SK-N-MC (cell line): ENCODE measurements around the gene PDSS2.
"Not testable (repeated sequence)": the region's sequence is repeated elsewhere in the genome, so short reads cannot be mapped to it uniquely, and the experiment has no call there.

ENCODE experiments used
- DNase-seq: peaks from one replicate; pipeline ENCODE4 v3.0.0-alpha.2; 2011; ENCODE audit warnings: low read depth, low spot score
- H3K27ac ChIP-seq: fragments of 200-600 bp; sonication (generic); 2 replicates; pipeline ENCODE4 v1.5.1; 2016; ENCODE audit warnings: mixed run types
- H3K36me3 ChIP-seq: fragments of 200-600 bp; sonication (generic); 2 replicates; pipeline ENCODE4 v1.6.1; 2017; ENCODE audit warnings: antibody characterized with exemption, low read length, mixed read lengths; ENCODE audit not compliant: insufficient read depth
- H3K4me3 ChIP-seq: fragments of 200-600 bp; sonication (generic); 2 replicates; pipeline ENCODE4 v1.5.1; 2016
- H3K9ac ChIP-seq: fragments of 200-600 bp; sonication (generic); 2 replicates; pipeline ENCODE4 v1.8.0; 2017; ENCODE audit warnings: mixed run types, mixed read lengths; ENCODE audit not compliant: insufficient read length
- H3K9me3 ChIP-seq: fragments of 200-600 bp; sonication (generic); 2 replicates; pipeline ENCODE4 v1.6.1; 2017; ENCODE audit warnings: low read depth, mild to moderate bottlenecking, antibody characterized with exemption, low read length, moderate library complexity, mixed read lengths
- EZH2 ChIP-seq: fragments of 200-600 bp; sonication (generic); IDR thresholded peaks from one replicate; pipeline ENCODE4 v1.6.1; 2017; ENCODE audit warnings: antibody characterized with exemption
- FOXP2 ChIP-seq: optimal IDR thresholded peaks from 2 replicates; pipeline ENCODE3; 2011; ENCODE audit warnings: mild to moderate bottlenecking, moderate library complexity; ENCODE audit not compliant: insufficient read depth; ENCODE audit errors: extremely low read length, control extremely low read depth
- POLR2AphosphoS5 ChIP-seq: IDR thresholded peaks from 2 replicates; pipeline ENCODE4 v1.6.1; 2012; ENCODE audit warnings: mild to moderate bottlenecking, low read depth, low read length, borderline replicate concordance

PDSS2 gene

GRCh38 chr6:107198631-107199416 lies 260.5 kb downstream of the PDSS2 start:
- Histone ChIP-seq H3K9ac (no peak overlapping the region), H3K36me3 (no peaks in the 10 kb centered on the region), H3K27ac (no peak overlapping the region), H3K4me3 (no peak overlapping the region), H3K9me3 (no peaks in the 10 kb centered on the region)
- no peak for DNase-seq
- TF ChIP-seq FOXP2: no peak
- no peak for TF ChIP-seq EZH2
- no peak for TF ChIP-seq POLR2AphosphoS5

- no peak for DNase-seq
- Histone ChIP-seq H3K27ac (no peak overlapping the region), H3K9me3 (no peaks in the 10 kb centered on the region), H3K9ac (no peak overlapping the region), H3K36me3 (no peaks in the 10 kb centered on the region), H3K4me3 (no peak overlapping the region)
- TF ChIP-seq FOXP2 (no peak), POLR2AphosphoS5 (no peak)
Observed at GRCh38 chr6:107196152-107196551, 263.2 kb downstream of the PDSS2 start.

- H3K27ac ChIP-seq, H3K9ac ChIP-seq, H3K4me3 ChIP-seq, H3K9me3 ChIP-seq, H3K36me3 ChIP-seq, DNase-seq: not testable (repeated sequence)
Observed at GRCh38 chr6:107194723-107195122, 264.6 kb downstream of the PDSS2 start.

GRCh38 chr6:107192830-107193229 lies 266.5 kb downstream of the PDSS2 start:
- no peak overlapping the region for H3K4me3 ChIP-seq
- DNase-seq: no peak
- no peak for TF ChIP-seq POLR2AphosphoS5
- no peak for TF ChIP-seq FOXP2
- TF ChIP-seq EZH2: no peak
- no peak overlapping the region for H3K9ac ChIP-seq
- H3K9me3 ChIP-seq: no peaks in the 10 kb centered on the region
- no peak overlapping the region for H3K27ac ChIP-seq
- H3K36me3 ChIP-seq: no peaks in the 10 kb centered on the region

- Histone ChIP-seq H3K36me3 (no peaks in the 10 kb centered on the region), H3K4me3 (no peak overlapping the region), H3K9me3 (no peaks in the 10 kb centered on the region), H3K9ac (no peak overlapping the region), H3K27ac (no peak overlapping the region)
- no peak for DNase-seq
- TF ChIP-seq POLR2AphosphoS5 (no peak), FOXP2 (no peak), EZH2 (no peak)
Observed at GRCh38 chr6:107187630-107188029, 271.7 kb downstream of the PDSS2 start.

- Histone ChIP-seq H3K36me3 (no peaks in the 10 kb centered on the region), H3K9me3 (no peaks in the 10 kb centered on the region), H3K27ac (no peak overlapping the region), H3K4me3 (no peak overlapping the region), H3K9ac (no peak overlapping the region)
- DNase-seq: no peak
- TF ChIP-seq FOXP2 (no peak), EZH2 (no peak), POLR2AphosphoS5 (no peak)
Observed at GRCh38 chr6:107186047-107186446, 273.3 kb downstream of the PDSS2 start.

- H3K9ac ChIP-seq: no peak overlapping the region
- no peak overlapping the region for H3K27ac ChIP-seq
- H3K4me3 ChIP-seq: no peak overlapping the region
- TF ChIP-seq FOXP2 (no peak), EZH2 (no peak), POLR2AphosphoS5 (no peak)
- H3K36me3 ChIP-seq: no peaks in the 10 kb centered on the region
- no peak for DNase-seq
- H3K9me3 ChIP-seq: no peaks in the 10 kb centered on the region
Observed at GRCh38 chr6:107185391-107185970, 273.9 kb downstream of the PDSS2 start.

GRCh38 chr6:107184435-107184834 lies 274.9 kb downstream of the PDSS2 start:
- H3K36me3 ChIP-seq: no peaks in the 10 kb centered on the region
- no peak for DNase-seq
- H3K27ac ChIP-seq: no peak overlapping the region
- TF ChIP-seq EZH2 (no peak), POLR2AphosphoS5 (no peak), FOXP2 (no peak)
- H3K9ac ChIP-seq: no peak overlapping the region
- no peak overlapping the region for H3K4me3 ChIP-seq
- H3K9me3 ChIP-seq: no peaks in the 10 kb centered on the region

- Histone ChIP-seq H3K9ac (no peak overlapping the region), H3K9me3 (no peaks in the 10 kb centered on the region), H3K27ac (no peak overlapping the region), H3K36me3 (no peaks in the 10 kb centered on the region), H3K4me3 (no peak overlapping the region)
- no peak for TF ChIP-seq EZH2
- no peak for TF ChIP-seq FOXP2
- TF ChIP-seq POLR2AphosphoS5: no peak
- no peak for DNase-seq
Observed at GRCh38 chr6:107180099-107180498, 279.3 kb downstream of the PDSS2 start.
